A549 (cell line): ENCODE results near the gene RPL4. TPM values are rescaled to one million over a fixed set of nuclear protein-coding genes. Genes with fewer than 3 reads are reported as not detected.

ENCODE experiments used
- CBX2 ChIP-seq: fragments of 200-600 bp; sonication (generic); IDR thresholded peaks from 2 replicates; pipeline ENCODE4 v1.6.1; 2016; ENCODE audit warnings: low read depth, mild to moderate bottlenecking, borderline replicate concordance
- CHD2 ChIP-seq: fragments of 150-350 bp; IDR thresholded peaks from 2 replicates; pipeline ENCODE4 v1.6.1; 2014; ENCODE audit warnings: low read length; ENCODE audit not compliant: partially characterized antibody
- EHMT2 ChIP-seq: fragments of 200-600 bp; sonication (generic); IDR thresholded peaks from 2 replicates; pipeline ENCODE4 v1.6.1; 2016; ENCODE audit warnings: antibody characterized with exemption, low read depth, mild to moderate bottlenecking, moderate library complexity
- EP300 ChIP-seq, 2 experiments: fragments of >200 bp; sonication (Bioruptor Twin); formaldehyde crosslinking; IDR thresholded peaks; 2 replicates in 1 of 2; 3 replicates in 1 of 2; pipeline ENCODE4 v1.6.1; 2016 to 2017
- ESRRA ChIP-seq: fragments of 150-350 bp; IDR thresholded peaks from 2 replicates; pipeline ENCODE4 v1.6.1; 2014; ENCODE audit warnings: mild to moderate bottlenecking, low read length, borderline replicate concordance
- FOSB ChIP-seq: fragments of 250-450 bp; sonication (Bioruptor Pico); IDR thresholded peaks from 2 replicates; pipeline ENCODE4 v1.5.0; 2020; ENCODE audit warnings: mild to moderate bottlenecking, moderate library complexity
- FOXS1 ChIP-seq: fragments of 250-450 bp; sonication (Bioruptor Pico); IDR thresholded peaks from 2 replicates; pipeline ENCODE4 v1.5.0; 2020; ENCODE audit warnings: mild to moderate bottlenecking, moderate library complexity
- HDAC2 ChIP-seq: fragments of 200-600 bp; sonication (generic); IDR thresholded peaks from 2 replicates; pipeline ENCODE4 v1.6.1; 2016
- HES2 ChIP-seq: fragments of >200 bp; sonication (Bioruptor Twin); formaldehyde crosslinking; IDR thresholded peaks from 2 replicates; pipeline ENCODE4 v1.6.1; 2016
- HEYL ChIP-seq: fragments of 250-450 bp; sonication (Bioruptor Pico); IDR thresholded peaks from 2 replicates; pipeline ENCODE4 v1.8.0; 2021; ENCODE audit warnings: mild to moderate bottlenecking, moderate library complexity
- HOXA7 ChIP-seq: fragments of 250-450 bp; sonication (Bioruptor Pico); IDR thresholded peaks from 2 replicates; pipeline ENCODE4 v1.5.0; 2020; ENCODE audit warnings: mild to moderate bottlenecking, moderate library complexity
- HOXB5 ChIP-seq: fragments of 250-450 bp; sonication (Bioruptor Pico); IDR thresholded peaks from 2 replicates; pipeline ENCODE4 v1.5.0; 2020; ENCODE audit warnings: mild to moderate bottlenecking, moderate library complexity
- JUN ChIP-seq, 2 experiments: fragments of >200 bp; sonication (Bioruptor Twin); formaldehyde crosslinking; IDR thresholded peaks; 2 replicates in 1 of 2; 3 replicates in 1 of 2; pipeline ENCODE4 v1.6.1; 2016 to 2017
- KDM1A ChIP-seq: fragments of 200-600 bp; sonication (generic); IDR thresholded peaks from 2 replicates; pipeline ENCODE4 v1.6.1; 2016; ENCODE audit warnings: low read depth, mild to moderate bottlenecking
- KDM5A ChIP-seq: fragments of 200-600 bp; sonication (generic); IDR thresholded peaks from 2 replicates; pipeline ENCODE4 v1.6.1; 2016; ENCODE audit warnings: antibody characterized with exemption, mild to moderate bottlenecking
- MAFK ChIP-seq: fragments of 450-650 bp; IDR thresholded peaks from 2 replicates; pipeline ENCODE4 v1.6.1; 2014; ENCODE audit not compliant: partially characterized antibody
- MAZ ChIP-seq: fragments of 150-350 bp; IDR thresholded peaks from 2 replicates; pipeline ENCODE4 v1.6.1; 2014; ENCODE audit warnings: antibody characterized with exemption, low read depth, low read length, borderline replicate concordance
- NFE2L2 ChIP-seq: fragments of 150-350 bp; conservative IDR thresholded peaks from 2 replicates; pipeline ENCODE4 v1.6.1; 2014; ENCODE audit warnings: low read length
- PHF8 ChIP-seq: fragments of 200-600 bp; sonication (generic); IDR thresholded peaks from 2 replicates; pipeline ENCODE4 v1.6.1; 2016; ENCODE audit warnings: low read depth, mild to moderate bottlenecking, antibody characterized with exemption, moderate library complexity, borderline replicate concordance
- POLR2A ChIP-seq: IDR thresholded peaks from 2 replicates; pipeline ENCODE4 v1.6.1; 2012; ENCODE audit warnings: mild to moderate bottlenecking, low read length
- POLR2AphosphoS2 ChIP-seq: conservative IDR thresholded peaks from 2 replicates; pipeline ENCODE4 v1.6.1; 2012; ENCODE audit warnings: low read length, improper control_type of control experiment, inconsistent platforms
- RAD21 ChIP-seq, 2 experiments: fragments of >200 bp in 1 of 2; sonication (Bioruptor Twin) in 1 of 2; formaldehyde crosslinking in 1 of 2; IDR thresholded peaks in 1 of 2; conservative IDR thresholded peaks in 1 of 2; 2 replicates in 1 of 2; 3 replicates in 1 of 2; pipeline ENCODE4 v1.6.1; 2012 to 2018; ENCODE audit warnings: inconsistent platforms in 1 of 2
- RARB ChIP-seq: fragments of 250-450 bp; sonication (Bioruptor Pico); IDR thresholded peaks from 2 replicates; pipeline ENCODE4 v1.8.0; 2021; ENCODE audit warnings: mild to moderate bottlenecking, moderate library complexity
- RCOR1 ChIP-seq: fragments of 150-350 bp; IDR thresholded peaks from 2 replicates; pipeline ENCODE4 v1.6.1; 2014; ENCODE audit warnings: antibody characterized with exemption, low read length, low read depth
- REST ChIP-seq: fragments of 200-600 bp; sonication (generic); IDR thresholded peaks from 2 replicates; pipeline ENCODE4 v1.6.1; 2016; ENCODE audit warnings: antibody characterized with exemption, mild to moderate bottlenecking, moderate library complexity
- TFCP2L1 ChIP-seq: fragments of 250-450 bp; sonication (Bioruptor Pico); IDR thresholded peaks from 2 replicates; pipeline ENCODE4 v1.5.0; 2021; ENCODE audit warnings: mild to moderate bottlenecking
- TP53 ChIP-seq: fragments of 250-450 bp; sonication (Bioruptor Pico); IDR thresholded peaks from 2 replicates; pipeline ENCODE4 v1.5.0; 2021; ENCODE audit warnings: mild to moderate bottlenecking, moderate library complexity
- ZFP36 ChIP-seq: fragments of 450-650 bp; IDR thresholded peaks from 2 replicates; pipeline ENCODE4 v1.6.1; 2014; ENCODE audit warnings: borderline replicate concordance; ENCODE audit not compliant: partially characterized antibody
- ZSCAN20 ChIP-seq: fragments of 250-450 bp; sonication (Bioruptor Pico); IDR thresholded peaks from 2 replicates; pipeline ENCODE4 v1.8.0; 2022; ENCODE audit warnings: mild to moderate bottlenecking, moderate library complexity
- polyA plus RNA-seq, 4 experiments: library from polyadenylated mRNA; depleted of rRNA in 3 of 4; stranded (reverse); fragments of >200 nt; fragmentation: RNase III in 1 of 4; extraction: RNeasy Plus Mini Kit Qiagen cat#74134 plus additional on column Dnase treatment in 1 of 4; gene quantifications; 2 replicates in 3 of 4; 3 replicates in 1 of 4; pipeline ENCODE4 v1.2.3, GENCODE V29; 2011 to 2017
- TF ChIP-seq, protein P1 (sequence below): fragments of 250-450 bp; sonication (Bioruptor Pico); IDR thresholded peaks from 2 replicates; pipeline ENCODE4 v1.5.0; 2021; ENCODE audit warnings: mild to moderate bottlenecking, moderate library complexity, borderline replicate concordance
- TF ChIP-seq, protein P2 (sequence below): IDR thresholded peaks from 2 replicates; pipeline ENCODE4 v1.6.1; 2012
- TF ChIP-seq, protein P3 (sequence below): IDR thresholded peaks from 2 replicates; pipeline ENCODE4 v1.6.1; 2012
- TF ChIP-seq, protein P4 (sequence below): fragments of 250-450 bp; sonication (Bioruptor Pico); IDR thresholded peaks from 2 replicates; pipeline ENCODE4 v1.5.0; 2020; ENCODE audit warnings: low read depth, mild to moderate bottlenecking, moderate library complexity
- TF ChIP-seq, protein P5 (sequence below): fragments of 150-350 bp; IDR thresholded peaks from 2 replicates; pipeline ENCODE4 v1.6.1; 2014; ENCODE audit warnings: low read depth, mild to moderate bottlenecking, low read length

RPL4 gene
- polyA plus RNA-seq, 2 of the 4 experiments (the other 2 are of a cell fraction), result 4,330 to 6,042 TPM

DNA sequence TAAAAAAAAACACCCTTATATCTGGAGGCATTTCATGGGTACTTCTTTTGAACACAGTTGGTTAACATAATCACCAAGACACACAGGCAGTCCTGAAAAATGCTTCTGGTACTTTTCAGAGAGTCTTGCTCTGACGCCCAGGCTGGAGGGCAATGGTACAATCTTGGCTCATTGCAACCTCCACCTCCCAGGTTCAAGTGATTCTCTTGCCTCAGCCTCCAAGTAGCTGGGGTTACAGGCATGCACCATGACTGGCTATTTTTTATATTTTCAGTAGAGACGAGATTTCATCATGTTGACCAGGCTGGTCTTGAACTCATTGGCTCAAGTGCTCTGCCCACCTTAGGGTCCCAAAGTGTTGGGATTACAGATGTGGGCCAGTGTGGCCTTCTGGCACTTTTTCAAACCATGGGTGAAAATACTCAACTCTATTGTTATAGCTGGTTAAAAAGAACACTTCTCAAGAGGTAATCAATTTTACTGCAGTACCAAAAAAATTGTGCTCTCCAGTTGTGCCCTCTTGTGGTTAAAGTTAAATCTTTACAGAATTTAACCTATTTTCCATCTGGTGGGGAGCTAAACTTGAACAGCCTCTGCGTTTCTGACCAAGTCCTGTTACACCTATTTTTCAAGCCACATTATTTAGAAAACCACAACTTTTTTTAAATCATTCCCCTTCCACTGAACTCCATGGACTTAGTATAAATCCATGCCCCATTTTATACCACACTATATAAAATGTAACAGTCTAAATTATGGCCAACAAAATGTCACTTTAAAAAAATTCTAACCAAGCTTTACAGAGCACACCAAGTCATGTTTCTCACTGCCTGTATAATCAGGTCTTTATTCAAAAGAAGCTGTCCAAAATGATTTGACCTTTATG is 5.9 kb downstream of the RPL4 start (continued):
- TF ChIP-seq, protein P1, sequence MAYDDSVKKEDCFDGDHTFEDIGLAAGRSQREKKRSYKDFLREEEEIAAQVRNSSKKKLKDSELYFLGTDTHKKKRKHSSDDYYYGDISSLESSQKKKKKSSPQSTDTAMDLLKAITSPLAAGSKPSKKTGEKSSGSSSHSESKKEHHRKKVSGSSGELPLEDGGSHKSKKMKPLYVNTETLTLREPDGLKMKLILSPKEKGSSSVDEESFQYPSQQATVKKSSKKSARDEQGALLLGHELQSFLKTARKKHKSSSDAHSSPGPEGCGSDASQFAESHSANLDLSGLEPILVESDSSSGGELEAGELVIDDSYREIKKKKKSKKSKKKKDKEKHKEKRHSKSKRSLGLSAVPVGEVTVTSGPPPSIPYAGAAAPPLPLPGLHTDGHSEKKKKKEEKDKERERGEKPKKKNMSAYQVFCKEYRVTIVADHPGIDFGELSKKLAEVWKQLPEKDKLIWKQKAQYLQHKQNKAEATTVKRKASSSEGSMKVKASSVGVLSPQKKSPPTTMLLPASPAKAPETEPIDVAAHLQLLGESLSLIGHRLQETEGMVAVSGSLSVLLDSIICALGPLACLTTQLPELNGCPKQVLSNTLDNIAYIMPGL (CRISPR knock-in tag), result no peak; the same call in 1 of the 2 replicates
- no peak for TF ChIP-seq REST
- TF ChIP-seq NFE2L2, result peak; percentile 73
- TF ChIP-seq RARB (CRISPR knock-in tag), result no peak; the same call in 1 of the 2 replicates
- TF ChIP-seq POLR2AphosphoS2, result peak; percentile 93; the same call in 1 of the 2 replicates
- peak; percentile 26 to 30; a peak in 2 of 5 replicates for TF ChIP-seq RAD21 (conservative IDR thresholded peaks at IDR 0.05 in 1 of 2, IDR thresholded peaks at IDR 0.05 in 1 of 2)
- TF ChIP-seq MAZ, result no peak
- TF ChIP-seq KDM5A, result no peak
- no peak for TF ChIP-seq FOXS1
- TF ChIP-seq POLR2A, result no peak
- no peak; a peak in 1 of 5 replicates for TF ChIP-seq JUN (IDR thresholded peaks at IDR 0.05)
- TF ChIP-seq ZFP36, result no peak
- peak; percentile 5 for TF ChIP-seq MAFK
- no peak for TF ChIP-seq KDM1A
- TF ChIP-seq EHMT2, result no peak
- TF ChIP-seq, protein P2, sequence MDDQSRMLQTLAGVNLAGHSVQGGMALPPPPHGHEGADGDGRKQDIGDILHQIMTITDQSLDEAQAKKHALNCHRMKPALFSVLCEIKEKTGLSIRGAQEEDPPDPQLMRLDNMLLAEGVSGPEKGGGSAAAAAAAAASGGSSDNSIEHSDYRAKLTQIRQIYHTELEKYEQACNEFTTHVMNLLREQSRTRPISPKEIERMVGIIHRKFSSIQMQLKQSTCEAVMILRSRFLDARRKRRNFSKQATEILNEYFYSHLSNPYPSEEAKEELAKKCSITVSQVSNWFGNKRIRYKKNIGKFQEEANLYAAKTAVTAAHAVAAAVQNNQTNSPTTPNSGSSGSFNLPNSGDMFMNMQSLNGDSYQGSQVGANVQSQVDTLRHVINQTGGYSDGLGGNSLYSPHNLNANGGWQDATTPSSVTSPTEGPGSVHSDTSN, result no peak
- no peak for TF ChIP-seq HES2
- TF ChIP-seq, protein P3, sequence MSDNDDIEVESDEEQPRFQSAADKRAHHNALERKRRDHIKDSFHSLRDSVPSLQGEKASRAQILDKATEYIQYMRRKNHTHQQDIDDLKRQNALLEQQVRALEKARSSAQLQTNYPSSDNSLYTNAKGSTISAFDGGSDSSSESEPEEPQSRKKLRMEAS, result no peak
- TF ChIP-seq, protein P4, sequence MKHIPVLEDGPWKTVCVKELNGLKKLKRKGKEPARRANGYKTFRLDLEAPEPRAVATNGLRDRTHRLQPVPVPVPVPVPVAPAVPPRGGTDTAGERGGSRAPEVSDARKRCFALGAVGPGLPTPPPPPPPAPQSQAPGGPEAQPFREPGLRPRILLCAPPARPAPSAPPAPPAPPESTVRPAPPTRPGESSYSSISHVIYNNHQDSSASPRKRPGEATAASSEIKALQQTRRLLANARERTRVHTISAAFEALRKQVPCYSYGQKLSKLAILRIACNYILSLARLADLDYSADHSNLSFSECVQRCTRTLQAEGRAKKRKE (CRISPR knock-in tag), result peak; percentile 55; the same call in 1 of the 2 replicates
- no peak for TF ChIP-seq PHF8
- no peak for TF ChIP-seq CBX2
- peak; percentile 49; the same call in 1 of the 2 replicates for TF ChIP-seq TP53 (CRISPR knock-in tag)
- TF ChIP-seq EP300 (IDR thresholded peaks at IDR 0.05), result no peak
- peak; percentile 85 for TF ChIP-seq TFCP2L1 (CRISPR knock-in tag)
- no peak for TF ChIP-seq CHD2
- no peak for TF ChIP-seq RCOR1
- no peak for TF ChIP-seq HEYL
- TF ChIP-seq, protein P5, sequence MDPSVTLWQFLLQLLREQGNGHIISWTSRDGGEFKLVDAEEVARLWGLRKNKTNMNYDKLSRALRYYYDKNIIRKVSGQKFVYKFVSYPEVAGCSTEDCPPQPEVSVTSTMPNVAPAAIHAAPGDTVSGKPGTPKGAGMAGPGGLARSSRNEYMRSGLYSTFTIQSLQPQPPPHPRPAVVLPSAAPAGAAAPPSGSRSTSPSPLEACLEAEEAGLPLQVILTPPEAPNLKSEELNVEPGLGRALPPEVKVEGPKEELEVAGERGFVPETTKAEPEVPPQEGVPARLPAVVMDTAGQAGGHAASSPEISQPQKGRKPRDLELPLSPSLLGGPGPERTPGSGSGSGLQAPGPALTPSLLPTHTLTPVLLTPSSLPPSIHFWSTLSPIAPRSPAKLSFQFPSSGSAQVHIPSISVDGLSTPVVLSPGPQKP, result no peak
- peak; percentile 90 for TF ChIP-seq HOXA7 (CRISPR knock-in tag)
- TF ChIP-seq HDAC2, result no peak
- no peak for TF ChIP-seq ESRRA
- TF ChIP-seq ZSCAN20 (CRISPR knock-in tag), result no peak
- no peak; the same call in 1 of the 2 replicates for TF ChIP-seq FOSB (CRISPR knock-in tag)
- no peak for TF ChIP-seq HOXB5
